Uterus (tissue), 4 donors: Measurements from ENCODE around the gene OXTR. TPM values are rescaled to one million over a fixed set of nuclear protein-coding genes. Genes with fewer than 3 reads are reported as not detected.

Experiments
- DNase-seq, 2 donors: peaks; one replicate each; pipeline ENCODE4 v3.0.0-alpha.2; 2019 to 2020
- H3K27ac ChIP-seq, 2 donors: fragments of 200-600 bp; sonication (generic); 1 replicate in 1 of 2; 2 replicates in 1 of 2; pipeline ENCODE4 v1.5.1; 2016 to 2018
- H3K27me3 ChIP-seq, 2 donors: fragments of 200-600 bp; sonication (generic); one replicate each; pipeline ENCODE4 v1.5.1; 2018 to 2019; ENCODE audit warnings: control low read depth in 1 of 2
- H3K36me3 ChIP-seq, 2 donors: fragments of 200-600 bp; sonication (generic); one replicate each; pipeline ENCODE4 v1.5.1; 2019; ENCODE audit warnings: control low read depth in 1 of 2
- H3K4me1 ChIP-seq, 2 donors: fragments of 200-600 bp; sonication (generic); one replicate each; pipeline ENCODE4 v1.5.1; 2018 to 2019; ENCODE audit warnings: control low read depth in 1 of 2
- H3K4me3 ChIP-seq, 2 donors: fragments of 200-600 bp; sonication (generic); 1 replicate in 1 of 2; 2 replicates in 1 of 2; pipeline ENCODE4 v1.5.1; 2018 to 2019; ENCODE audit warnings: mild to moderate bottlenecking in 1 of 2
- H3K9me3 ChIP-seq, 2 donors: fragments of 200-600 bp; sonication (generic); one replicate each; pipeline ENCODE4 v1.5.1; 2019; ENCODE audit warnings: control low read depth in 1 of 2
- CTCF ChIP-seq, 4 experiments: fragments of 200-600 bp in 2 of 4; fragments of 450-650 bp in 2 of 4; sonication (generic) in 2 of 4; IDR thresholded peaks; one replicate each; pipeline ENCODE4 v1.5.1; 2016 to 2019; ENCODE audit warnings: antibody characterized with exemption in 4 of 4, mild to moderate bottlenecking in 2 of 4, moderate library complexity in 1 of 4
- POLR2A ChIP-seq, 2 donors: fragments of 450-650 bp; IDR thresholded peaks; one replicate each; pipeline ENCODE4 v1.6.1; 2016; ENCODE audit warnings: antibody characterized with exemption in 2 of 2, mild to moderate bottlenecking in 1 of 2, moderate library complexity in 1 of 2
- intact Hi-C: fragments of 100-400 bp; cut with DNase I; formaldehyde crosslinking; loops from one replicate; pipeline ENCODE4 v1.15.1; 2023; ENCODE audit warnings: low total_unique reads
- total RNA-seq, 4 donors: library from RNA; depleted of rRNA in 3 of 4; stranded (reverse); fragments of >200 nt in 3 of 4; gene quantifications; one replicate each; pipeline versions ENCODE4 v1.1.0 to v1.2.4, GENCODE V29; 2014 to 2023
- donor health status: DM: yes; HTN: yes; CAD: no.

The OXTR gene
- total RNA-seq, 4 donors from 2014 or later = 0.27 to 4.4 (median 1.5) TPM; not detected in 1

- TF ChIP-seq CTCF (IDR thresholded peaks at IDR 0.05) = no peak
- TF ChIP-seq POLR2A (IDR thresholded peaks at IDR 0.05) = no peak
- no peaks in the 10 kb centered on the region for H3K36me3 ChIP-seq
- H3K27me3 ChIP-seq = no peaks in the 10 kb centered on the region
- no peak overlapping the region for H3K27ac ChIP-seq
- no peak for DNase-seq
- no peak overlapping the region for H3K4me3 ChIP-seq
- intact Hi-C loops = no loop called here
- H3K9me3 ChIP-seq = no peaks in the 10 kb centered on the region
- H3K4me1 ChIP-seq = no peaks in the 10 kb centered on the region
Observed at GRCh38 chr3:8712908-8713255, 56.5 kb downstream of the OXTR start.

GRCh38 chr3:8712045-8712907 lies 57.1 kb downstream of the OXTR start:
- no peaks in the 10 kb centered on the region for H3K36me3 ChIP-seq
- intact Hi-C loops = no loop called here
- no peaks in the 10 kb centered on the region for H3K27me3 ChIP-seq
- H3K27ac ChIP-seq = no peak overlapping the region
- no peak overlapping the region for H3K4me3 ChIP-seq
- no peak for TF ChIP-seq POLR2A (IDR thresholded peaks at IDR 0.05)
- no peak for TF ChIP-seq CTCF (IDR thresholded peaks at IDR 0.05)
- H3K4me1 ChIP-seq = no peaks in the 10 kb centered on the region
- H3K9me3 ChIP-seq = no peaks in the 10 kb centered on the region
- DNase-seq = no peak

- TF ChIP-seq POLR2A (IDR thresholded peaks at IDR 0.05) (no peak), CTCF (IDR thresholded peaks at IDR 0.05) (no peak)
- no peak for DNase-seq
- Histone ChIP-seq H3K27ac (no peak overlapping the region), H3K36me3 (no peaks in the 10 kb centered on the region), H3K4me1 (no peaks in the 10 kb centered on the region), H3K9me3 (no peaks in the 10 kb centered on the region), H3K27me3 (no peaks in the 10 kb centered on the region), H3K4me3 (no peak overlapping the region)
- intact Hi-C loops = no loop called here
Observed at GRCh38 chr3:8709801-8710507, 59.5 kb downstream of the OXTR start.

GRCh38 chr3:8709287-8709686 lies 60.1 kb downstream of the OXTR start:
- TF ChIP-seq CTCF (IDR thresholded peaks at IDR 0.05) = no peak
- no peak for TF ChIP-seq POLR2A (IDR thresholded peaks at IDR 0.05)
- no peak overlapping the region for H3K27ac ChIP-seq

GRCh38 chr3:8705575-8705974 lies 63.8 kb downstream of the OXTR start:
- H3K9me3 ChIP-seq = no peaks in the 10 kb centered on the region
- no peaks in the 10 kb centered on the region for H3K27me3 ChIP-seq
- H3K4me3 ChIP-seq = no peak overlapping the region
- intact Hi-C loops = no loop called here
- DNase-seq = no peak
- TF ChIP-seq CTCF (IDR thresholded peaks at IDR 0.05) (no peak), POLR2A (IDR thresholded peaks at IDR 0.05) (no peak)
- H3K27ac ChIP-seq = no peak overlapping the region
- no peaks in the 10 kb centered on the region for H3K36me3 ChIP-seq
- no peaks in the 10 kb centered on the region for H3K4me1 ChIP-seq

More at GRCh38 chr3:8709287-8709686, 60.1 kb downstream of the OXTR start:
- H3K36me3 ChIP-seq = no peaks in the 10 kb centered on the region
- no peaks in the 10 kb centered on the region for H3K4me1 ChIP-seq
- no peak overlapping the region for H3K4me3 ChIP-seq
- intact Hi-C loops = no loop called here
- no peaks in the 10 kb centered on the region for H3K9me3 ChIP-seq
- no peaks in the 10 kb centered on the region for H3K27me3 ChIP-seq
- no peak for DNase-seq
